Adrenal gland (tissue), 5 donors: ENCODE results near the gene CCDC57.

Experiments used
- POLR2A ChIP-seq, 2 donors: fragments of 450-650 bp; IDR thresholded peaks; one replicate each; pipeline ENCODE4 v1.6.1; 2017; ENCODE audit warnings: antibody characterized with exemption in 2 of 2, mild to moderate bottlenecking in 2 of 2, moderate library complexity in 1 of 2
- TF ChIP-seq, protein P1 (sequence below), 6 experiments: fragments of 450-650 bp in 4 of 6; fragments of 200-600 bp in 2 of 6; sonication (generic) in 1 of 6; IDR thresholded peaks; 1 replicate in 5 of 6; 2 replicates in 1 of 6; pipeline versions ENCODE4 v1.5.1 to v1.8.0; 2016 to 2021; ENCODE audit warnings: antibody characterized with exemption in 6 of 6, mild to moderate bottlenecking in 2 of 6, moderate library complexity in 1 of 6
- donor health status: DM: no; HTN: no; CAD: no.

DNA sequence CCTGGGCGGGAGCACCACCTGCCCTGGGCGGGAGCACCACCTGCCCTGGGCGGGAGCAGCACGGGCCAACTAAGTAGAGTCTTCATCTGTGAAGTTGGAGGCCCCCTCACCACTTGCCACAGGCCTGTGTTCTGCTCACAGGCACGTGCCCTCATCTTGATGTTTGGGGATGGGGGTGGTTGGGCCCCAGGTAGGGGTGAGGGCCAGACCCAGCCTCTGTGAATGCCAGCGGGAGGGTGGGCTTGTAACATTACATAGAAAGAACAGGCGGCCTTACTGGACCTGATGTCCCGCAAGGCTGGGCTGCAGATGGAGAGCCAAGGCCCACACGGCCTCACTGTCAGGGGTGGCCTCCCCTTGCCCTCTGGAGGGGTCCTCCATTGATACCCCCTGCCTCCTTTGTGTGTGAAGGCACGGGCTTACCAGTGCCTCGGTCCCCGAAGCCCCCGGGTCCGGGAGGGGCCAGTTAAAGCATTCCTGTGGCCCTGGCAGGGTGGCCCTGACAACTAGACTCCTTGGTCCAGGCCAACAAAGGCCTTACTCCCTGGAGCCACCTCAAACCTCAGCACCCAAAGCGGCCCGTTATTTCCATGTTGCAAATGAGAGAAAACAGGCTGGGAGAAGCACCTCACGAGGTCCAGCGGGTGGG, 15.1 kb upstream of the CCDC57 start:
- TF ChIP-seq, protein P1, sequence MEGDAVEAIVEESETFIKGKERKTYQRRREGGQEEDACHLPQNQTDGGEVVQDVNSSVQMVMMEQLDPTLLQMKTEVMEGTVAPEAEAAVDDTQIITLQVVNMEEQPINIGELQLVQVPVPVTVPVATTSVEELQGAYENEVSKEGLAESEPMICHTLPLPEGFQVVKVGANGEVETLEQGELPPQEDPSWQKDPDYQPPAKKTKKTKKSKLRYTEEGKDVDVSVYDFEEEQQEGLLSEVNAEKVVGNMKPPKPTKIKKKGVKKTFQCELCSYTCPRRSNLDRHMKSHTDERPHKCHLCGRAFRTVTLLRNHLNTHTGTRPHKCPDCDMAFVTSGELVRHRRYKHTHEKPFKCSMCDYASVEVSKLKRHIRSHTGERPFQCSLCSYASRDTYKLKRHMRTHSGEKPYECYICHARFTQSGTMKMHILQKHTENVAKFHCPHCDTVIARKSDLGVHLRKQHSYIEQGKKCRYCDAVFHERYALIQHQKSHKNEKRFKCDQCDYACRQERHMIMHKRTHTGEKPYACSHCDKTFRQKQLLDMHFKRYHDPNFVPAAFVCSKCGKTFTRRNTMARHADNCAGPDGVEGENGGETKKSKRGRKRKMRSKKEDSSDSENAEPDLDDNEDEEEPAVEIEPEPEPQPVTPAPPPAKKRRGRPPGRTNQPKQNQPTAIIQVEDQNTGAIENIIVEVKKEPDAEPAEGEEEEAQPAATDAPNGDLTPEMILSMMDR (IDR thresholded peaks at IDR 0.05), result no peak
- TF ChIP-seq POLR2A (IDR thresholded peaks at IDR 0.05), result no peak
